HS-5 (cell line): ENCODE data around the gene MCM10.
"Not testable (repeated sequence)": the region's sequence is repeated elsewhere in the genome, so short reads cannot be mapped to it uniquely, and the experiment has no call there.

ENCODE experiments used
- DNase-seq: peaks from one replicate; pipeline ENCODE4 v3.0.0-alpha.2; 2012; ENCODE audit warnings: low read depth

MCM10 gene

GRCh38 chr10:13221572-13221971 lies 60.2 kb downstream of the MCM10 start:
- no peak for DNase-seq

- DNase-seq, result no peak
Measured at GRCh38 chr10:13222151-13222550, 60.8 kb downstream of the MCM10 start.

GRCh38 chr10:13222566-13222965 lies 61.2 kb downstream of the MCM10 start:
- DNase-seq, result no peak

- no peak for DNase-seq
Measured at GRCh38 chr10:13223241-13223640, 61.9 kb downstream of the MCM10 start.

GRCh38 chr10:13224210-13224995 lies 63.0 kb downstream of the MCM10 start:
- no peak for DNase-seq

DNA sequence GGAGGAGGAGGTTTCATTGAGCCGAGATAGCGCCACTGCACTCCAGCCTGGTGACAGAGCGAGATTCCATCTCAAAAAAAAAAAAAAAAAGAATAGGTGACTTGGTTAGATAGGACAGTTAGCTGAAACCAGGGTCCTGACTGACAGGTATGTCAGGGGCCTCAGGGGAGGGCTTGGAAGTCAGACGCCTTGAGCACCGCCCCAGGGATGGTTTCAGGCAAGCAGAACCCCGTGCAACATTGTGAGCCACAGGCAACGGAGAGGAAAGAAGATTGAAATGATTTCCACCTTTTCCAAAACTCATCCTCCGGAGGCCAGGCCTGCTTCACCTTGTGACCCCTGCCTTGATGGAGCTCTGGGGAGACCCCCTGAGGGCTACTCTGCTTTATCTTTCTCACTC lies 64.2 kb downstream of the MCM10 start:
- DNase-seq, result no peak

GRCh38 chr10:13227031-13227430 lies 65.7 kb downstream of the MCM10 start:
- DNase-seq, result no peak

DNA sequence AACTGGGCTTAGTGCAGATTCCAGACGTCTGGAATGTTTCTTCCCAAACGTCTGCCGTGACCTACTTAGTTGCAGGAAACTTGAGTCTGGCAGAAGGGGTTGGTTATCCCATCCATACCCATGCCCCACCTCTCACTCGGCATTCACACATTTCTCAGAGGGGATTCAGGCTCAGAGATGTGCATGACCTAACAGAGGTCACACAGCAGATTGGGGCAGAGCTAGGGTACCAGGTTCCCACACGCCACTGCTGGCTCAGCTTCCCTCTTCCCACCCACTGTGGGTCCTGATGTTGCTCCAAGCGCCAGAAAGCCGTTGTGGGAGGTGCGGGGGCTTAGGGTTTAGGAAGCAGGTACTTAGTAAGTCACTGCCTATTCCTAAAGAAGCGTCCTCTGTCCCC lies 69.8 kb downstream of the MCM10 start:
- no peak for DNase-seq

DNA sequence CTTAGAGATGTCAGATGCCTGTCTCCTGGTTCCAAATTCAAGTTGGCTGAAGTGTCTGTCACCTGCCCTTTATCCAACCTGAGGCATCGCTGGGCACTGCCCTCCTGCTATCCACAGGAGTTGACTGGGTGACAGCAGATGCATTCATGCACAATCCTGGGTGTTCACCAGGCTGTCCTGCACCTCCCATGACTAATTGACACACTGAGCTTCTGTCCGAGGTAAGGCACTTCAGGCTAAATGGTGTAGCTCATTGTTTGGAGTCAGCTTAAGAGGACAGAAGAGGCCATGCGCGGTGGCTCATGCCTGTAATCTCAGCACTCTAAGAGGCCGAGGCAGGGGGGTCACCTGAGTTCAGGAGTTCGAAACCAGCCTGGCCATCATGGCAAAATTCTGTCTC lies 70.5 kb downstream of the MCM10 start:
- no peak for DNase-seq

DNA sequence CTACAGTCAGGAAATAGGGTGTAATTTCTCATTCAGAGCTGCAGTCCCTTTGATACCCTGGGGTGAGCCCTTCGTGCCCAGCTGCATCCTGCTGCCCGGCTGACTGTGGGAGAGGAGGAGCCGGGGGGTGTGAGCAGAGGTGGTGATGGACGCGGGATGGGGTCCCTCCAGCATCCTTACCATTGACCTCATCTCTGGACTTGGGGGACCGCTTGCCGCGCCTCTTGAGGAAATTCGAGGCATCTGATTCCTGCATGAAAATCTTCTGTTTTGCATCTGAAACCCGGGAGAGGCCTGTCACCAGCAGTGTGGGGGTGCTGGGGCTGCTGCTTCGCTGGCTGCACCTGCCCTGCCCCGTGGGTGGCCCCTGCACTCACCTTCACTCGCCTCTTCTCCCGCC lies 72.0 kb downstream of the MCM10 start:
- DNase-seq, result no peak

GRCh38 chr10:13234172-13234571 lies 72.8 kb downstream of the MCM10 start, which contains the start of gene UCMA:
UCMA (minus strand) TSS chr10:13234374; CDS start chr10:13234258, 116 bp downstream.
- no peak for DNase-seq

GRCh38 chr10:13234736-13235135 lies 73.4 kb downstream of the MCM10 start:
- DNase-seq, result not testable (repeated sequence)

DNA sequence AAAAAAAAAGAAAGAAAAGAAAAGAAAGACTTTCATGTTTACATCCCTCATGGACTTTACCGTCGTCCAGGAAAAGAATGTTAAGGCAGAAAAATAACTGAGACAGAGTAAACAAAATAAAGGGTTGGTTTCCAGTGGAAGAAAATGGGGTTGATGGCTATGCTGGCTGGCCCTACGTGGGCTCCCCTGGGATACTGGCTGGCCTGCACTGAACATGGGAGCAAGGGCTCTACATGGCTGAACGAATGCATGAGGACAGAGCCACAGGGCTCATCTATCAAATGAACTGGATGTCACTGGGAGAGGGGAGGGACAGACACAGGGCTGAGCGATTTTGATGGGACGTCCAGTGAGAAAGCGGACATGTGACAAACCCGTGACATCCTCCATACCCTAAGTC lies 75.3 kb downstream of the MCM10 start:
- no peak for DNase-seq

DNA sequence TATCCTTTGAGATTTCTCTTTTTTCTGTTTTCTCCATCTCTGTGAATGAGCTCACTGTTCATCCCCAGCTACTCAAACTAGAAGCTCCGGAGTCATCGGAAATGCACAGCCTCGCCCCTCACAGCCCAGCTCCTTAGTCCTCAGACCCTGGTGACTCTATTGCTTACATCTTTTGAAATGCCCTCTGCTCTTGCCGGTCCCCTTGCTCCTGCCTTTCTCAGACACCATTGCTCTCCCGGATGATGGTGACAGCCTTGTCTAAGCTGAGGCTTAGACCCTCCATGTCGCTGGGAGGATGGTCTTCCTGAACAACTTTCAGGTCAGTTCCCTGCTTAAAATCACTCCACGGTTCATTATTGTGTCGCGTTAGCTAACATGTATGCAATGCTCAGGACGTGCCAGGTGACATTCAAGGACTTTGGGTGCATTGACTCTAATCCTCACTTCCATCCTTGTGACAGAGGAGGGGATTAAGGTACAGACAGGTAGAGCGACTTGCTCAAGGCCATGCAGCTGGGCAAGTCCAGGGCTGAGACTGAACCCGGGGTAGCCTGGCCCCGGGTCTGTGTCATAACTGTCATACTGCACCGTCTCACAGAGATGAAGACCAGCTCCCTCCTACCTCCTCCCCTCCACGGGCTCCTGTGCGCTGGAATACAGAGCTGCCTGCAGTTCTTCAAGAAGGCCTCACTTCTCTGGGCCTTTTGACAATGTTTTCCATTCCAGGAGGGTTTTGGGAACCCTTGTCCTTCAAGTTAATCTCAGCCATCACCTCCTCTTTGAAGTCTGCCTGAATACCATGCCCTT lies 77.1 kb downstream of the MCM10 start:
- DNase-seq, result no peak

GRCh38 chr10:13239923-13240322 lies 78.6 kb downstream of the MCM10 start:
- no peak for DNase-seq

DNA sequence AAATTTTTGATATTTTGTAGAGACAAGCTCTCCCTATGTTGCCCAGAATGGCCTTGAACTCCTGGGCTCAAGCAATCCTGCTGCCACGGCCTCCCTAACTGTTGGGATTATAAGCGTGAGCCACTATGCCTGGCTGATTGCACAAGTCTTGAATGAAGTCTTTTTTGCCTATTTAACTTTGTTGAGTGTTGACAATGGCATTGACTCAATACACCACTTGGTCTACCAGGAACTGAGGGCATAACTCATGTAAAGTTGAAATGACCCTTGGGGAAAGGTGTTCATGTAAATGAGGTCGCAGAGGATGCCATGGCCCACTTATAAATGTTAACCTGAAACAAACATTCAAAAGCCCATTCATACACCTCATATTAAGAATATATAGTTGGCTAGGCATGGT lies 80.3 kb downstream of the MCM10 start:
- no peak for DNase-seq

DNA sequence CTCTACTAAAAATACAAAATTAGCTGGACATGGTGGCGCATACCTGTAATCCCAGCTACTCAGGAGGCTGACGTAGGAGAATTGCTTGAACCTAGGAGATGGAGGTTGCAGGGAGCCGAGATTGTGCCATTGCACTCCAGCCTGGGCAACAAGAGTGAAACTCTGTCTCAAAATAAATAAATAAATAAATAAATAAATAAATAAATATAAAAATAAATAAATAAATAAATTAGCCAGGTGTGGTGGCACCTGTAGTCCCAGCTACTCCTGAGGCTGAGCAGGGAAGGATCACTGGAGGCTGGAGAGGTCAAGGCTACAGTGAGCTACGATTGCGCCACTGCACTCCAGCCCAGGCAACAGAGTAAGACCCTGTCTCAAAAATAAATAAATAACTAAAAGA lies 80.9 kb downstream of the MCM10 start:
- not testable (repeated sequence) for DNase-seq

- no peak for DNase-seq
Measured at GRCh38 chr10:13247246-13247645, 85.9 kb downstream of the MCM10 start.

- no peak for DNase-seq
Measured at GRCh38 chr10:13247784-13248183, 86.4 kb downstream of the MCM10 start.

DNA sequence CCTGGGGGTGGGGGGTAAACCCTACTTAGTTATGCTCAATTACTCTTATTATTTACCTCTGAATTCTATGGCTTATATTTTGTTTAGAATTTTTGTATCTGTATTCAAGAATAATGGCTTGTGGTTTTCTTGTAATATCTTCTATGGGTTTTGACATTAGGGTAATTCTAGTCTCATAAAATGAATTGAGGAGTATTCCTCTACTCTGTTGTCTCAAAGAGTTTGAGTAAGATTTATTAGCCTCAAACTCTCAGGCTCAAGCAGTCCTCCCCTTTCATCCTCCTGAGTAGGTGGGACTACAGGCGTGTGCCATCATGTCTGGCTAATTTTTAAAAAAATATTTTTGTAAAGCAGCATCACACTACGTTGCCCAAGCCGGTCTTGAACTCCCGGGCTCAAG lies 92.4 kb downstream of the MCM10 start:
- DNase-seq, result no peak

GRCh38 chr10:13256627-13257026 lies 95.3 kb downstream of the MCM10 start:
- DNase-seq, result no peak

GRCh38 chr10:13257621-13258140 lies 96.3 kb downstream of the MCM10 start:
- DNase-seq, result no peak
